ENCODE data around the gene GPR89A.
"Not testable (repeated sequence)": the region's sequence is repeated elsewhere in the genome, so short reads cannot be mapped to it uniquely, and the experiment has no call there.

The GPR89A gene

DNA sequence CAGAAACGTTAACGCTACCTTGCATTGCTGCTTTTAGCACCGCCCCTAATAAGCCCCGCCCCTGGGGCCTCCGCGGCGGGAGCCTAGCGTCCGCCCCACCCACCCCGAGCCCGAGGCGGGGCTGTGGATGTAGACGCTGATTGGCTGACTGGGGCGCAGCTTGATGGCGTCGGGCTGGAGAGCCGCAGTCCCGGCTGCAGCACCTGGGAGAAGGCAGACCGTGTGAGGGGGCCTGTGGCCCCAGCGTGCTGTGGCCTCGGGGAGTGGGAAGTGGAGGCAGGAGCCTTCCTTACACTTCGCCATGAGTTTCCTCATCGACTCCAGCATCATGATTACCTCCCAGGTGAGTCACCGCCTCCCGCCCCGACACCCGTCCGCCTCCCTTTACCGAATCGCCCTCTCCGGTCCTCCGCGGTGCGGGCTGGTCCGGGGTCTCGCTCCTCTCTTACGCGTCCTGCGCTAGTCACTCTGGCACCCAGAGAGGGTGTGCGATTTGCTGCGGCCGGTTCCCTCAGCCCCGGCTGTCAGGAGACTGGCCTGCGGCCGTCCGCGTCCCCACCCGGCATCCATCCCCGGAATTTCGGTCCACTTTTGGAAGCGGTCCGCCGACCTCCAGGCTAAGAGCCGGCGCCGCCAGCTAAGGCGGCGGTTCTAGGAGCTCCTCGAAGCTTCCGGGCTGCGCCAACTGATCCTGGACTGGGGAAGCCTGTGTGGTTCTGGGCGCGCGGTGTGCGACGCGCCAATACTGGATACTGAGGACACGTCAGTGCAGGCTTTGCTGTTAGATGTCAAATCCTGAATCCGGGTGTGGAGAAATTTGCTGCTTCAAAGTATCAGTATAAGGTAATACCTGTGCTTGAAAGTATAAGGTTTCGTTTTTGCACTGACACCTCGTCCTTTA lies at the start of gene GPR89A:
GPR89A (plus strand) TSS at position 156 of the 901 bp plus-strand sequence; CDS start at position 302, 146 bp downstream.
- peak; percentile 91 to 93 for DNase-seq (ENCODE audit: low read depth in 2 of 2)

DNA sequence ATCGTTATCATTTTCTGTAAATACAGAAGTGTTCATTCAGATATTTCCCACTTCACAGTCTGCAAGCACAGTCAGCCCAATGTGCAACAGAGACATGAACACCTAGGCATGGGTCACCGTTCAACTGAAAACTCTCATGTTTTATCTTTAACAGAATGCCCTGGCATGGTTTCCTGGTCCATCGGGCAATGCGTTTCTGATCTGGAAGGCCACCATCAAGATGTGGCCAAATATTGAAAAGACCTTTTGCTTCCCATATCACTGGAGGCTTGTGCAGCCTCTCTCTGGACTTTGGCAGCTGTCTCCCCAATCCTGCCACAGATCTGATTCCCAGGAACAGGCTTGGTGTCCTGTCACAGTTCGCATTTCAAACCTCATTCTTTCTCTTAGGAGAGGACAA lies 21.0 kb upstream of the GPR89A start:
- DNase-seq (ENCODE audit: low read depth in 2 of 2) = not testable (repeated sequence)

DNA sequence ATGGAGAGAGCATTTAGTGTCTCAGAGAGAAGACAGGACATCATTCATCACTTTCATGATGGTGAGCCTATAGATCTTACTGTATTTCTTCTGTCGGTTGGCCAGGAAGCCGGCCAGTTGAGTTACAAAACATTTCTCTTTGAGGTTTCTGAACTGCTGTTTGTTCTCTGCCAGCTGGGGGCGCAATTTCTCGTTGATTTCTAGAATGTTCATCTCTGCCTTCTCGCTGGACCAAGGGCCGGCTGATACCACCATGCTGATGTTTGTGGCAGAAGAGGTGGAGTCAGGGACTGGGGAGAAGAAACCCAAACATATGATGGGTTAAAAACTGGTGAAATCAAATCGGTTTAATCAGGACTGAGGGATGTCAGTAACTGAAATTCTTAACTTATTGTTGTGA lies 17.0 kb upstream of the GPR89A start:
- DNase-seq (ENCODE audit: low read depth in 2 of 2) = peak; percentile 19 to 44

DNA sequence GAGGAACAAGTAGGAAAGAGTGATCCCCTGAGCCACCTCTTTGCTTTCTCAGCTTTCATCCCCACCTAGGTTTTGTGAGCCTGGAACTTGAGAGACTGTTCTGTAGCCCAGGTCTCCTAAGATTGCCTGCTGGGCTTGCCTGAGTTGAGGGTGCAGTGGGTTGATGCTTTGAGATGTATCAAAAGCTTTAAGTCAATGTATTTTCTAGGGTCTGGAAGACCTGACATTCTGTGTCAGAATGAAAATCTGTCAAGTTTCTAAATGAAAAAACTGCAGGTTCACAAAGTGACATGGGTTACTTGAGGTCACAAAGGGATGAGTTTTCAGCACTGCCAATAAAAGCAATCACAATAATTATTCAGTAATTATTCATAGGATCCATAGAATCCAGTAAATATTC lies 15.4 kb upstream of the GPR89A start:
- DNase-seq (ENCODE audit: low read depth in 2 of 2) = not testable (repeated sequence)

DNA sequence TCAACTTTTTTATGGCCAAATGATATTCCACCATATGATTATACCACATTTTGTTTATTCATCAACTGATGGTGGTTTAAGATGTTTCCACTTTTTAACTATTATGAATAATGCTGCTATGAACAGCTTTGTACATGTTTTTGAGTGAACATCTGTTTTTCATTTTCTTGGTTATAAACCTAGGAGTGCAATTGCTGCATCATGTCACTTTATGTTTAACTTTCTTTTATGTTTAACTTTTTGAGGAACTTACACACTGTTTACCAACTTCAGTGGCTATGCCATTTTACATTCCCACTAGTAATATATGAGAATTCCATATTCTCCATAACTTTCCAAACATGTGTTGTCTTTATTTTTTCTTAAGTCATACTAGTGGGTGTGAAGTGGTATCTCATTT lies 12.4 kb upstream of the GPR89A start:
- not testable (repeated sequence) for DNase-seq (ENCODE audit: low read depth in 2 of 2)

DNA sequence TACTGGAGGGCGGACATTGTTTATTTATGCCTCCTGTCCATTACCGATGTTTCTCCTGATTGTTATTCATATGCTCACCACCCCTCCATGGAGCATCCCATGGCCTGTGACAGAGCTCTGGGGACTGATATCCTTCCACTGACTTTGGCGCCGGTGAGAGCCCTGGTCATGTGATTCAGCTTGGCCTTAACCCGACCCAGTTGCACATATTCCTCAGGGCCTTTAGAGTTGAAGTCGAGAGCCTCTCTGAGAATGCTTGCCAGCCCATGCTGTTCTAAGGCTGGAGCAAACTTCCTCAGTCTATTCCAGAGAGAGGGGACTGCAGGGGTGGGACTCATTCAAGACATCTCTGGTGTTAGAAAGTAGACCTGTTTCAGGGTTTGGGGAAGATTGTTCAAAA lies 11.6 kb upstream of the GPR89A start:
- not testable (repeated sequence) for DNase-seq (ENCODE audit: low read depth in 2 of 2)

DNA sequence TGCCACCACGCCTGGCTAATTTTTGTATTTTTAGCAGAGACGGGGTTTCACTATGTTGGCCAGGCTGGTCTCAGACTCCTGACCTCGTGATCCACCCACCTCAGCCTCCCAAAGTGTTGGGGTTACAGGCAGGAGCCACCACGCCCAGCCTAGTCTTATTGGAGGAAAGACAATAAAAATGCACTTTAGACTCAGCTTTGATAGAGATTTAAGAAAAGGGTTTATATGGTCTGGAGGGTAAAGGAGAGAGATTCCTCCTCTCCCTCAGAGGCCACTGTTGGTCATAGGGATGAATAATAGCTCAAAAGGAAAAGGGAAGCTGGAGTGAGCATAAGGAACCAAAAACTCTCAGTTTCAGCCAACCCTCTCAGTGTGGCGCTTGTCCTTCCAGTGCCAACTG lies 8.4 kb upstream of the GPR89A start:
- DNase-seq (ENCODE audit: low read depth in 2 of 2) = not testable (repeated sequence)

DNA sequence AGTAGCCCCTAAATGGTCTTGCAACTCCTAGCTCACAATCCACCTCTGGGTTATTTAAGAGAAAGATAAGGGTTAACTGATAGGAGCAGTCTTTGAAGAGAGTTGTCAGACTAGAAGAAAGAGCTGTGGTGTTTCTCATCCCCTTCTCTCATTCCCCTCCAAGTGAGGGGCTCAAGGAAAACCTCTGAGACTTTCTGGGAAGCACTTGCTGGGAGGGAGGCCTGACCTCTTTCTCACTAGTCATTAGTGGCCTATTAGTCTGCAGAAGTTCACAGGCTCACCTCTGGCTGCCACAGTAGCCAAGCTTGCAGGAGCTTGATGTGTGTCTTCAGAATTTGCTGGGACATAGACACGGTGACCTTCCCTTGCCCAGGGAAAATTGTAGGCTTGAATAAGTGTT lies 6.2 kb upstream of the GPR89A start:
- no peak for DNase-seq (ENCODE audit: low read depth in 2 of 2)

DNA sequence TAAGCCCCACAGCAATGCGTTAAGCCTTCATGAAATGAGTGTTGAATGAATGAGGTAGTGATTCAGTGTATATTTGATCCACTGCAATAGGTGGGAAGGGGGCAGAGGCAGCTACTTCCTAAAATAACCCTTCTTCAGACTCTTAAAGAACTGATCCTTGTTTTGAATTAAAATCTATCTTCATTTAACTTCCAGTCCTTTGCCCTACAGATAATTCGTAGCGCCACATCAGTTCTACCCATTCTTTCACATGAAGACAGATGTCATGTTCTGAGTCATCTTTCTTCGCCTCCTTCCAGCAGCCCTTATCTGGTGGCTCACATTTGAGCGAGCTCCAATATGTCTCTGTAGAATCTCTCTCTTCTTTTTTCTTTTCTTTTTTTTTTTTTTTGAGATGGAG lies 948 bp upstream of the GPR89A start:
- not testable (repeated sequence) for DNase-seq (ENCODE audit: low read depth in 2 of 2)

DNA sequence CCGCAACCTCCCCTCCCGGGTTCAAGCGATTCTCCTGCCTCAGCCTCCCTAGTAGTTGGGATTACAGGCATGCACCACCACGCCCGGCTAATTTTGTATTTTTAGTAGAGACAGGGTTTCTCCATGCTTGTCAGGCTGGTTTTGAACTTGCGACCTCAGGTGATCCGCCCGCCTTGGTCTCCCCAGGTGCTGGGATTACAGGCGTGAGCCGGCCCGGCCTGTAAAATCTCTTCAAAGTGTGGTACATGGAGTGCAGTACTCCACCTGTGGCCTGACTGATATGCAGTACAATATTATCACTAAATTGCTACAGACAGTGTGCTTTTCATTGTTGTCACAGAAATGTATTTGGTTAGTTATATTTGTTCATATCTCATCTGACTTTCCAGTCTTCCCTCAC lies 499 bp upstream of the GPR89A start:
- DNase-seq (ENCODE audit: low read depth in 2 of 2) = not testable (repeated sequence)

DNA sequence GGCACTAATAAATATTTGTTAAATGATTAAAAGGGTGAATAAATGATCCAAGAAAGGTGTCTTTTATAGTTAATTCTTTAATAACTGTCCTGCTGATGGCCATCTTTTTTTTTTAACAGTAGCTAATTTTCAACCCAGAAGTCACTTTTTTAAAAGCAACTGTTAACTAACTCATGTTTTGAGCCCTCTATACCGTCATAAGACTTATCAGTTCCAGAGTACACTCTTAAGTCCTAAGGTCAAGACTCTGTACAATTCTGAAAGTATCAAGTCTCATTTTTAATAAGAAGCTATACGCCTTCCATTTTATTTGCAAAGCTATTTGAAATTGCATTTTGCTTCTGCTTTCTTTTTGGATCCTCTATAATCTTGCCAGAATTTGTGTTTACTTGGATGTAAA lies 3.0 kb downstream of the GPR89A start:
- DNase-seq (ENCODE audit: low read depth in 2 of 2) = not testable (repeated sequence)

DNA sequence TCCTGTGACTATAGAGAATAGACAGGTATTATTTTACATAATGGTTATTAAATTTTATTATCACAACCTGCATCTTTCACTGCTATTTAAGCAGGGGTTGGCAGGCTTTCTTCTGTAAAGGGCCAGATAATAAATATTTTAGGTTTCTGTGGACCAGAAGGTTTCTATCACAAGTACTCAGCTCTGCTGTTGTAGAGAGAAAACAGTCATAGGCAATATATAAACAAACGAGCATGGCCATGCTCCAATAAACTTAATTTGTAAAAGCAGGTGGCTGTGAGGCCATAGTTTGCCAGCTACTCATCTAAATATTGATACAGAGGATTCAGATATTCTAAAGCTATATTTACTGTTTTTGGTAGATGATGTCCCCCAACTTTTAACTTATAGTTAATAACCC lies 12.3 kb downstream of the GPR89A start:
- DNase-seq (ENCODE audit: low read depth in 2 of 2) = not testable (repeated sequence)

DNA sequence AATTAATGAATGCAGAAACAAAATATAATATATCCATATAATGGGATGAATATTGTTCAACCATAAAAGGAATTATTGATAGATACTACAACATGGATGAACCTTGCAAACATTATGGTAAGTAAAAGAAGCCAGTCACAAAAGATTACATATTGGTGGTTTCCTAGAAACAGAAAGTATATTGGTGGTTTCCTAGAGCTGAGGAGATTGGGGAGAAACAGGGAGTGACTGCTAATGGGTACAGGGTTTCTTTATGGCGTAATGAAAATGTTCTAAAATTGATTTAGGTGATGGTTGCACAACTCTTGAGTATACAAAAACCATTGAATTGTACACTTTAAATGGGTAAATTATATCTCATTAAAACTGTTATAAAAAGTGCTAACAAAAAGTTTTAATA lies 14.4 kb downstream of the GPR89A start:
- DNase-seq (ENCODE audit: low read depth in 2 of 2) = not testable (repeated sequence)

DNA sequence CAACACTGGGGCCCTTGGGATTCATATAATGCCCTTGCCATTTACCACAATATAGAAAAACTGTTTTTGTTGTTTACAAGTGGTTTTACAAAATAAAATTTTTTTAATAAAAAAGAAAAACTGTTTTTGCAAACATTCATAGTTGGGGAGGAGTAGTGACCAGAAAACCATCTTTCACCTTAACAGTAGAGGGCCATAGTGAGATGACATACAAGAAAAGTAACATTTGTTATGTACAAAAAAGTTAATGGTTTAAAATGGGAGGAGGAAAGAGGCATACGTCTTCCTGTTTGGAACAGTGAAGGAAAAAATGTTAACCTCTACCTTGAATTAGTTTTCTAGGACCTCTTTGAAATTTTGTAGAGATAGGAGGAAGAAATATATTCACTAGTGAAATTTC lies 28.4 kb downstream of the GPR89A start:
- DNase-seq (ENCODE audit: low read depth in 2 of 2) = not testable (repeated sequence)

DNA sequence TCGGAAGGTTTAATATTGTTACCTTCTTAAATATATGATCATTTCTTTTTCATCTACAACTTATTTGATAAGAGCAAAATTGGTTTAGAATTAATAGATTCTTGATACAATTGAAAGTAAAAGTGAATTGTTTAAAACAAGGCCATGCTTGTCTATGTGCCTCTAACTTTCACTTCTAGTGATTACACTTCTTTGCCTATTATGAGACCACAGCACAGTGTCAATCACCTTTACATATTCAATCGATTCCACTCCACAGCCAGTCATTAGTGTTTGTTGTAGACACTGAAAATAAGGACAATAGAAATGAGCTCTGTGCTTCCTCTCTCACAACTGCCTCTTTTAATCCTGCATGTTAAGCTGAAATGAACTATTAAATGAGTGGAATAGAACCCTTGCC lies 34.1 kb downstream of the GPR89A start:
- not testable (repeated sequence) for DNase-seq (ENCODE audit: low read depth in 2 of 2)

DNA sequence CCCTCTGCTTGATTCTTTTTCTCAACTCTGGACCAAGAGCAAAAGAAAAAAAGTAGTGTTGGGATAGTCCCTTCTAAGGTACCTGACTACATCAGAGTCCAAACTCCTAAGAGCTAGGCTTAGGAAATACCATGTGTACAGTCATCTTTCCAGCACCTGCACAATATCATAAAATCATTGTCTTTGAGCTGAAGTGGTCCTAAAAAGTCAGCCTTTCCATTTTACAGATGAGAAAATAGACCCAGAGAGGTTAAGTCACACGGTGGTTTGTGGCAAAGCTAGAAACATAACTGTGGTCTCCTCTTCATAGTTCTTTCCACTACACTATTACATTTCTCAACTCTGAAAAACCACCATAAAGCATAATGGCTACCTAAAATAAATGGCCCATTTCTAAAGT lies 36.2 kb downstream of the GPR89A start:
- not testable (repeated sequence) for DNase-seq (ENCODE audit: low read depth in 2 of 2)

DNA sequence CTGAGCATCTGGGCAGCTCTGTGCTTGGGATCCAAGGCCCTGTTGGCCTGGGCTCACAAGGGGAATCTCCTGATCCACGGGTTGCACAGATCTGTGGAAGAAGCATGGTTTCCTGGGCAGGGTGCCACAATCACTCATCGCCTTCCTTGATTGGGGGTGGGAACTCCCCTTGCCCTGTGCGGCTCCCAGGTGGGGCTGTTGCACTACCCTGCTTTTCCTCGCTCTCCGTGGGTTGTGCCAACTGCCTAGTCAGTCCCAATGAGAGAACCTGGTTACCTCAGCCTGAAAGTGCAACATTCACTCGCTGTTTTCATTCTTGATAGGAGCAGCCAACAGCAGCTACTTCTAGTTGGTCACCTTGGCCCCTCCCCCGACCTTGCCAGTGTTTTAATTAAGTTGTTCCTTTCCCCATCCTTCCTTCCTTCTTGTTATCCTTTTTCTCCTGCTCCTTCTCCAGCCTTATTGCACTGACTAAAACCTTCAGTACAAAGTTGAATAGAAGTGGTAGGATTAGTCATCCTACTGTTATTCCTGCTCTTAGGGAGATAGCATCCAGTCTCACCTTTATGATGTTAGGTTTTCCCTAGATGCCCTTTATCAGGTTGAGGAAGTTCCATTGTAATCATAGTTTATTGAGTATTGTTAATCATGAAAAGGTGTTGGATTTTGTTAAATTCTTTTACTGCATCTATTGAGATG lies 48.6 kb downstream of the GPR89A start:
- not testable (repeated sequence) for DNase-seq (ENCODE audit: low read depth in 2 of 2)

DNA sequence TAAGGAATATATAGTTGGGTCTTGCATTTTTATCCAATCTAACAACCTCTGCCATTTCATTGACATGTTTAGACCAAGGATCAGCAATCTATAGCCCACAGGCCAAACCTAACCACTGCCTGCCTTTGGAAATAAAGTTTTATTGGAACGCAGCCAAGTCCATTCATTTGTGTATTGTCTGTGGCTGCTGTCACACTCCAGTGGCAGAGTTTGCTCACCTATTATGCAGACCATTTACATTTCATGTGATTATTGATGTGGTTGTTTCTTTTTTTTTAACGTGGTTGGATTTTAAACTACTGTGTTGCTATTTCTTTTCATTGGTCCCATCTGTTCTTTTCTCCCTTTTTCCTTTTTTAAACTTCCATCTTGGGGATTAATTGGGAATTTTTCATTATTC lies 54.7 kb downstream of the GPR89A start:
- not testable (repeated sequence) for DNase-seq (ENCODE audit: low read depth in 2 of 2)

DNA sequence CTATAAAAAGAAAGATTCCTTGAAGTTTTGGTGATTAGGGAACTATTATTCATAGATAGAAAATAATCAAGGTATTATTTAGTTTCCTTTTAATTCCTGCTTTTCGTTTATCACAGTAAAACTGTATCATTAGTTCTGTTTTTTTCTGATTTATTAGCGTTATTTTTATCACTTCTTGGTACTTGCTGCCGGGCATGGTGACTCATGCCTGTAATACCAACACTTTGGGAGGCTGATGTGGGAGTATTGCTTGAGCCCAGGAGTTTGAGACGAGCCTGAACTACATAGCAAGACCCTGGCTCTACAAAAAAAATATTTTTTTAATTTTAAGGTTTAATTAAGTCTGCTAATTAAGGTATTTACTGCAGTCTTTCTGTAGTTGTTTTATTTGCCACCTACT lies 57.2 kb downstream of the GPR89A start:
- not testable (repeated sequence) for DNase-seq (ENCODE audit: low read depth in 2 of 2)

DNA sequence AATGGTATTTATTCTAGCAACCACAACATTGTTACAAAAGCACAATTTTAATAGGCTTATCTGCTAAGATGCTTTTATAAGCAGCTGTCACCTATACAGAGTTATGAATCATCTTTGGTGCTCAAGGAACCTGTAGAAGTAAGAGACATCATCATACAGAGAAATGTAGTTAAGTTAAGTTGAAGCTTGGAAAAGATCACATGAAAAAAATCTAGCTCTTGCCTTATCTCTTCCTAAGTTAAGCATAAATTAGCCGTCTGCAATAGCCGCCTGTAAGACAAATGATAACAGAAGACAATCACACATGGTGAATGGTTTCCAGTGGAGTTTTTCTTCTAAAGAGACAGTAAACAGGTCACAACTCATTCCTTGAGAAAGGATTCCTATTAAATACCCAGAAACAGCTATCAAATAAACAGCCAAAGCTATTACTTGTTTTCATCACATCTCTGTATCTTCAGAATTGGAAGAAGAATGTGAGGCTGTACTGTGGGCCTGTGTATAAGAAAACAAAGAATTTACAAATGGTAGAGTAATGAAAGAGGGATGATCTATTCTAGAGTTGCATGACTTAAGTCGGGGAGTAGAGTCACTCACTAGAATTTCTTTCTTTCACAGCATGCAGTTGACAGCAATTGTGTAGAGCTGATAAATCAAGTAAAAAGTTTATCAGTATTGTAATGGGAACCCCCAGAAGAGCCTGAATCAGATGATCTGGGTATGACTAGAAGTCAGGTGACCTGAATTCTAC lies 63.4 kb downstream of the GPR89A start:
- DNase-seq (ENCODE audit: low read depth in 2 of 2) = not testable (repeated sequence)

DNA sequence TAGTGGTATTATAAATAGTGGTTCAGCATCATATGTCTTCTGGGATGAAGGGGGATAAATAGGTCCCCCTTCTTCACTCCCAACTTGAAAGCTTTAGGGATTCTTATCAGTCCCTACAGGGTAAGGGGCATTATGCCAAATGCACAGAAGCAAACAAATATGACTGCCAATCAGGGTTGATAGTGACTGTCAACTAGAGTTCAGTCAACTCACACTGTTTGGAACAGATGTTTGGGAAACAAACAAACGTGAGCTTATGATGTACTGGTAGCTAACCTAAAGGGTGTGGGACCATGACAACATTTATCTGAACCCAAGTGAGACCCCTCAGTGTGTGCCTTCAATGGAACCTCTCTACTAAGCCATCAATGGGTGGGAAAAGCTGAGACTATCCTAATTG lies 65.4 kb downstream of the GPR89A start:
- not testable (repeated sequence) for DNase-seq (ENCODE audit: low read depth in 2 of 2)

DNA sequence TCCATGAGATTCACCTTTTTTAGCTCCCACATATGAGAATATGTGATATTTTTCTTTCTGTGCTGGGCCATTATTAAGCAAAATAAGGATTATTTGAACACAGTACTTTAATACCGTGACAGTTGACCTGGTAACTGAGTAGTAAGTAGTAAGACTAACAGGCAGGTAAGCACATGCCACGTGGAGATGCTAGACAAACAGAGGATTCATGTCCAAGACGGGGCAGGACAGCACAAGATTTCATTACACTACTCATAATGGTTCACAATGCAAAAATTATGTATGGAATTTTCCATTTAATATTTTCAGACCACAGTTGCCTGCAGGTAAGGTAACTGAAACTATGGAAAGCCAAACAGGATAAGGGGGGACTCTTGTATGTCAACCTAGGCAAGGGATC lies 77.1 kb downstream of the GPR89A start:
- not testable (repeated sequence) for DNase-seq (ENCODE audit: low read depth in 2 of 2)
